GM12878 (cell line): ENCODE results near the gene PPP2R2D. TPM values are rescaled to one million over a fixed set of nuclear protein-coding genes. Genes with fewer than 3 reads are reported as not detected.

ENCODE experiments used
- ATAC-seq: fragments of 200-7000 bp; cut with Tn5 transposase; 3 replicates; pipeline ENCODE4 v1.9.1; 2020; ENCODE audit warnings: mild to moderate bottlenecking, moderate library complexity
- BruUV-seq: library from RNA; stranded (reverse); fragments of 400-500 nt; replicated peaks from 2 replicates; lab custom pipeline; 2021; lab: Mats Ljungman, UMichigan
- CTCF ChIA-PET: fragments of 300-600 bp; sonication (Branson Sonifier 250); formaldehyde crosslinking; extraction: SDS; loops from one replicate; lab custom pipeline; 2021; ENCODE audit warnings: inconsistent platforms; lab: Yijun Ruan, JAX
- POLR2A ChIA-PET: fragments of 350-600 bp; formaldehyde crosslinking; extraction: SDS; loops from one replicate; lab custom pipeline; 2021; ENCODE audit warnings: inconsistent platforms; lab: Charles Lee
- RAD21 ChIA-PET: fragments of 300-600 bp; sonication (Branson Sonifier 250); formaldehyde crosslinking; loops from one replicate; lab custom pipeline; 2023; ENCODE audit warnings: antibody characterized with exemption; ENCODE audit not compliant: unreplicated experiment; lab: Charles Lee
- SMC1A ChIA-PET: fragments of 300-600 bp; sonication (Branson Sonifier 250); formaldehyde crosslinking; loops from one replicate; lab custom pipeline; 2023; ENCODE audit not compliant: unreplicated experiment, uncharacterized antibody; lab: Charles Lee
- DNase-seq: peaks from one replicate; pipeline ENCODE4 v3.0.0-alpha.2; 2011; ENCODE audit warnings: low read depth, low spot score
- FAIRE-seq: peaks from 3 replicates; lab custom pipeline; 2011; peaks lifted over from hg19 to GRCh38; lab: Jason Lieb, UNC
- H2AFZ ChIP-seq: 2 replicates; pipeline ENCODE4 v1.6.0; 2011; ENCODE audit warnings: low read depth, low read length, control low read depth; ENCODE audit not compliant: control insufficient read depth
- H3K27ac ChIP-seq: 2 replicates; pipeline ENCODE4 v1.5.1; 2011; ENCODE audit warnings: control low read depth; ENCODE audit not compliant: control insufficient read depth, insufficient read depth
- H3K27me3 ChIP-seq, 2 experiments: replicated peaks in 1 of 2; 2 replicates each; pipeline versions ENCODE4 v1.6.0 to v1.6.1; 2011; ENCODE audit warnings: low read length in 1 of 2; ENCODE audit not compliant: control insufficient read depth in 2 of 2, insufficient read depth in 2 of 2
- H3K36me3 ChIP-seq, 2 experiments: 2 replicates each; pipeline ENCODE4 v1.5.1; 2011; ENCODE audit warnings: low read length in 1 of 2; ENCODE audit not compliant: control insufficient read depth in 2 of 2, insufficient read depth in 2 of 2
- H3K4me1 ChIP-seq: 2 replicates; pipeline ENCODE4 v1.6.1; 2011; ENCODE audit warnings: mild to moderate bottlenecking, low read length, moderate library complexity, mixed read lengths; ENCODE audit not compliant: control insufficient read depth, insufficient read depth
- H3K4me2 ChIP-seq: 2 replicates; pipeline ENCODE4 v1.6.0; 2011; ENCODE audit warnings: control low read depth; ENCODE audit not compliant: control insufficient read depth, insufficient read depth
- H3K4me3 ChIP-seq: fragments of 200-600 bp; sonication (generic); 2 replicates; pipeline ENCODE4 v1.5.1; 2016
- H3K79me2 ChIP-seq: 2 replicates; pipeline ENCODE4 v1.6.0; 2011; ENCODE audit warnings: low read length; ENCODE audit not compliant: control insufficient read depth, insufficient read depth
- H3K9ac ChIP-seq: 2 replicates; pipeline ENCODE4 v1.8.0; 2011; ENCODE audit warnings: low read length, control low read depth, mixed read lengths; ENCODE audit not compliant: control insufficient read depth, insufficient read depth
- H3K9me3 ChIP-seq: replicated peaks from 3 replicates; pipeline ENCODE4 v1.5.1; 2011; ENCODE audit warnings: mild to moderate bottlenecking, low read length; ENCODE audit not compliant: control insufficient read depth, insufficient read depth
- H4K20me1 ChIP-seq: 2 replicates; pipeline ENCODE4 v1.6.0; 2011; ENCODE audit not compliant: control insufficient read depth, insufficient read depth
- ATF3 ChIP-seq: IDR thresholded peaks from 2 replicates; pipeline ENCODE4 v1.6.1; 2011; ENCODE audit warnings: low read depth, mild to moderate bottlenecking, low read length, moderate library complexity, borderline replicate concordance; ENCODE audit errors: extremely low read depth
- IKZF1 ChIP-seq: fragments of 450-650 bp; conservative IDR thresholded peaks from 2 replicates; pipeline ENCODE4 v1.6.1; 2017; ENCODE audit warnings: antibody characterized with exemption, mild to moderate bottlenecking
- MEF2B ChIP-seq: fragments of 450-650 bp; IDR thresholded peaks from 2 replicates; pipeline ENCODE4 v1.6.1; 2018; ENCODE audit warnings: mild to moderate bottlenecking, moderate library complexity; ENCODE audit not compliant: partially characterized antibody, poor library complexity, severe bottlenecking
- NFXL1 ChIP-seq: fragments of 450-650 bp; IDR thresholded peaks from 2 replicates; pipeline ENCODE4 v1.6.1; 2017; ENCODE audit warnings: antibody characterized with exemption, mild to moderate bottlenecking, borderline replicate concordance
- WGBS: methylation state at CpG from one replicate; pipeline ENCODE4 v1.1.6; 2016; ENCODE audit warnings: low lambda C conversion rate; ENCODE audit not compliant: insufficient replicate concordance, insufficient coverage; ENCODE audit errors: missing lambda C conversion rate; 5-methylcytosine and 5-hydroxymethylcytosine counted together
- in situ Hi-C: fragments of 300-500 bp; cut with MboI; formaldehyde crosslinking; loops from 9 replicates; pipeline ENCODE4 v1.14.3; 2018; ENCODE audit warnings: mixed read lengths
- intact Hi-C: fragments of 100-400 bp; cut with micrococcal nuclease; formaldehyde crosslinking; loops from one replicate; pipeline ENCODE4 v1.14.2; 2022; ENCODE audit not compliant: unreplicated experiment
- polyA plus RNA-seq, 11 experiments: library from polyadenylated mRNA; depleted of rRNA in 4 of 11; unstranded in 6 of 11; stranded (reverse) in 5 of 11; fragments of >200 nt; fragmentation: Nextera tagmentation in 4 of 11; fragmentation: Illumina TruSeq in 1 of 11; extraction: Ambion mirVana in 4 of 11; extraction: Trizol in 1 of 11; gene quantifications; 1 replicate in 1 of 11; 2 replicates in 10 of 11; pipeline versions ENCODE4 v1.2.1 to v1.2.3, GENCODE V29; 2011 to 2016; ENCODE audit warnings: inconsistent platforms in 2 of 11, missing spikeins in 2 of 11, low read depth in 1 of 11
- total RNA-seq, 4 experiments: library from RNA; depleted of rRNA in 3 of 4; stranded (reverse); fragments of >200 nt in 3 of 4; fragmentation: Illumina TruSeq in 1 of 4; extraction: Trizol in 1 of 4; gene quantifications; 2 replicates each; pipeline versions ENCODE4 v1.2.1 to v1.2.3, GENCODE V29; 2013 to 2021
- TF ChIP-seq, protein P1 (sequence below): fragments of 450-650 bp; formaldehyde crosslinking; IDR thresholded peaks from 2 replicates; pipeline ENCODE4 v1.4.0; 2022; ENCODE audit warnings: mild to moderate bottlenecking, moderate library complexity

Gene PPP2R2D
- total and polyA plus RNA-seq, 10 of the 15 experiments (the other 5 are each of a cell fraction or from before 2014, with no cell fraction given): 2.8 to 41.9 (median 21.8) TPM

GRCh38 chr10:131855461-131856401, 45.1 kb upstream of the PPP2R2D start:
- Histone ChIP-seq H4K20me1 (no peaks in the 10 kb centered on the region), H3K36me3 (no peaks in the 10 kb centered on the region), H3K9ac (no peak overlapping the region), H2AFZ (no peak overlapping the region), H3K27ac (no peak overlapping the region), H3K79me2 (no peaks in the 10 kb centered on the region), H3K27me3 (no peaks in the 10 kb centered on the region), H3K9me3 (no peaks in the 10 kb centered on the region; the same call in 2 of the 3 replicates)
- ChIA-PET POLR2A (no interaction called here), RAD21 (no interaction called here), SMC1A (no interaction called here)
- 36% methylated on average over 23 of the region's 23 CpGs for whole genome bisulfite sequencing
- no TSS peak for BruUV-seq
- in situ Hi-C loops: no loop called here
- no peak for ATAC-seq
- TF ChIP-seq, protein P1, sequence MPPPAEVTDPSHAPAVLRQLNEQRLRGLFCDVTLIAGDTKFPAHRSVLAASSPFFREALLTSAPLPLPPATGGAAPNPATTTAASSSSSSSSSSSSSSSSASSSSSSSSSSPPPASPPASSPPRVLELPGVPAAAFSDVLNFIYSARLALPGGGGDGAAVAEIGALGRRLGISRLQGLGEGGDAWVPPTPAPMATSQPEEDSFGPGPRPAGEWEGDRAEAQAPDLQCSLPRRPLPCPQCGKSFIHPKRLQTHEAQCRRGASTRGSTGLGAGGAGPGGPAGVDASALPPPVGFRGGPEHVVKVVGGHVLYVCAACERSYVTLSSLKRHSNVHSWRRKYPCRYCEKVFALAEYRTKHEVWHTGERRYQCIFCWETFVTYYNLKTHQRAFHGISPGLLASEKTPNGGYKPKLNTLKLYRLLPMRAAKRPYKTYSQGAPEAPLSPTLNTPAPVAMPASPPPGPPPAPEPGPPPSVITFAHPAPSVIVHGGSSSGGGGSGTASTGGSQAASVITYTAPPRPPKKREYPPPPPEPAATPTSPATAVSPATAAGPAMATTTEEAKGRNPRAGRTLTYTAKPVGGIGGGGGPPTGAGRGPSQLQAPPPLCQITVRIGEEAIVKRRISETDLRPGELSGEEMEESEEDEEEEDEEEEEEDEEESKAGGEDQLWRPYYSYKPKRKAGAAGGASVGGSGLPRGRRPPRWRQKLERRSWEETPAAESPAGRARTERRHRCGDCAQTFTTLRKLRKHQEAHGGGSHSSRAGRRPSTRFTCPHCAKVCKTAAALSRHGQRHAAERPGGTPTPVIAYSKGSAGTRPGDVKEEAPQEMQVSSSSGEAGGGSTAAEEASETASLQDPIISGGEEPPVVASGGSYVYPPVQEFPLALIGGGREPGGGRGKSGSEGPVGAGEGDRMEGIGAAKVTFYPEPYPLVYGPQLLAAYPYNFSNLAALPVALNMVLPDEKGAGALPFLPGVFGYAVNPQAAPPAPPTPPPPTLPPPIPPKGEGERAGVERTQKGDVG (CRISPR knock-in tag): no peak
- TF ChIP-seq MEF2B (no peak), NFXL1 (no peak), IKZF1 (no peak), ATF3 (no peak)
- TF ChIP-seq, all 136 proteins: peak for 0
- Histone ChIP-seq H3K4me3 (no peak overlapping the region), H3K4me2 (no peak overlapping the region), H3K4me1 (no peaks in the 10 kb centered on the region)
- CTCF ChIA-PET: no interaction called here
- DNase-seq (no peak), FAIRE-seq (no peak)
- intact Hi-C loops: no loop called here
